Neural crest cell (in vitro differentiated cells): ENCODE measurements around the gene IPO13. TPM values are rescaled to one million over a fixed set of nuclear protein-coding genes. Genes with fewer than 3 reads are reported as not detected.
A peak's percentile ranks its signal among the peaks of the same experiment; 100 is the strongest.

Experiments used
- DNase-seq: peaks from one replicate; pipeline ENCODE4 v3.0.0; 2021; ENCODE audit warnings: low read depth, mixed read lengths, low spot score
- H3K27ac Mint-ChIP-seq: one replicate; pipeline ENCODE4 v1.8.0; 2021; ENCODE audit warnings: mild to moderate bottlenecking, mixed read lengths; ENCODE audit not compliant: unreplicated experiment
- H3K27me3 Mint-ChIP-seq: 2 replicates; pipeline ENCODE4 v1.8.0; 2021; ENCODE audit warnings: low read depth, mild to moderate bottlenecking, mixed read lengths
- H3K36me3 Mint-ChIP-seq: 2 replicates; pipeline ENCODE4 v1.8.0; 2021; ENCODE audit warnings: low read depth, mild to moderate bottlenecking, mixed read lengths
- H3K4me1 Mint-ChIP-seq: 2 replicates; pipeline ENCODE4 v1.8.0; 2021; ENCODE audit warnings: mixed read lengths
- H3K4me3 Mint-ChIP-seq: one replicate; pipeline ENCODE4 v1.8.0; 2021; ENCODE audit warnings: mild to moderate bottlenecking, mixed read lengths
- H3K9me3 Mint-ChIP-seq: 2 replicates; pipeline ENCODE4 v1.8.0; 2021; ENCODE audit warnings: mixed read lengths
- total RNA-seq: library from RNA; stranded (reverse); gene quantifications from 2 replicates; pipeline ENCODE4 v1.2.1, GENCODE V29; 2021
- TF ChIP-seq, protein P1 (sequence below): fragments of 200-600 bp; sonication (generic); conservative IDR thresholded peaks from 2 replicates; pipeline ENCODE4 v1.5.0; 2021; ENCODE audit warnings: antibody characterized with exemption, mild to moderate bottlenecking

Gene IPO13
- total RNA-seq, 1 donor from 2014 or later = 44.1 TPM

DNA sequence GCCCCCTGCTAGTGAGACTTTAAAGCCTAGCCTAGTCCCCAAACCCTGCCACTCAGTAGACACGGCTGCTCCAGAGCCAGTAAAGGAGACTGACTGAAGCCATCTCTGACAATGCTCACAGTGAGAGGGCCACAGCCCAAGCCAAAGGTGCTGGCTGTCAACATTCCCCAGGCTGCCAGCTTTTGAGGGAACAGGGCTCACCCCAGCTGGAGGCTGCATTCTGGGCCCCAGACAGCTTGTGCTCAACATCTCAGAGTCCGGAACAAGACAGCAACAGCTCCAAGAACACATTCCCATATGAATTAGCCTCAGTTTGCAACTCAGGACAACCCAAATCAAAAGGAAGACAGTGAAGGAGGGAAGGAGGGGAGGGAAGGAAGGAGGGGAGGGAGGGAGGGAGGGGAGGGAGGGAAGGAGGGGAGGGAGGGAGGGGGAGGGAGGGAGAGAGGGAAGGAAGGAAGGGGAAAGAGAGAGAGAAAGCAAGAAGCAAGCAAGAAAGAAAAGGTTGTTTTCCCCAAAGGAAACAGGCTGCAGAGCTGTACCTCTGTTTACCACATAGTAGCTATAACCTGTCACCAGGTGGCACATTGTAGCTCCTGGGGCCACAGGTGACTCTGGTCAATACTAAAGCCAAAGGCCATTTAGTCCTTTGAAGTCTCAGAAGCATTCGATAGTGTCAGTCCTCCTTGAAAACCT lies 7.7 kb upstream of the IPO13 start:
- TF ChIP-seq, protein P1, sequence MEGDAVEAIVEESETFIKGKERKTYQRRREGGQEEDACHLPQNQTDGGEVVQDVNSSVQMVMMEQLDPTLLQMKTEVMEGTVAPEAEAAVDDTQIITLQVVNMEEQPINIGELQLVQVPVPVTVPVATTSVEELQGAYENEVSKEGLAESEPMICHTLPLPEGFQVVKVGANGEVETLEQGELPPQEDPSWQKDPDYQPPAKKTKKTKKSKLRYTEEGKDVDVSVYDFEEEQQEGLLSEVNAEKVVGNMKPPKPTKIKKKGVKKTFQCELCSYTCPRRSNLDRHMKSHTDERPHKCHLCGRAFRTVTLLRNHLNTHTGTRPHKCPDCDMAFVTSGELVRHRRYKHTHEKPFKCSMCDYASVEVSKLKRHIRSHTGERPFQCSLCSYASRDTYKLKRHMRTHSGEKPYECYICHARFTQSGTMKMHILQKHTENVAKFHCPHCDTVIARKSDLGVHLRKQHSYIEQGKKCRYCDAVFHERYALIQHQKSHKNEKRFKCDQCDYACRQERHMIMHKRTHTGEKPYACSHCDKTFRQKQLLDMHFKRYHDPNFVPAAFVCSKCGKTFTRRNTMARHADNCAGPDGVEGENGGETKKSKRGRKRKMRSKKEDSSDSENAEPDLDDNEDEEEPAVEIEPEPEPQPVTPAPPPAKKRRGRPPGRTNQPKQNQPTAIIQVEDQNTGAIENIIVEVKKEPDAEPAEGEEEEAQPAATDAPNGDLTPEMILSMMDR = no peak
- Mint-ChIP-seq H3K36me3 (no peaks in the 10 kb centered on the region), H3K27me3 (peaks cover 40% of the 10 kb centered on the region), H3K4me3 (no peak overlapping the region), H3K4me1 (peaks cover 5% of the 10 kb centered on the region), H3K9me3 (no peaks in the 10 kb centered on the region), H3K27ac (no peak overlapping the region)
- no peak for DNase-seq

DNA sequence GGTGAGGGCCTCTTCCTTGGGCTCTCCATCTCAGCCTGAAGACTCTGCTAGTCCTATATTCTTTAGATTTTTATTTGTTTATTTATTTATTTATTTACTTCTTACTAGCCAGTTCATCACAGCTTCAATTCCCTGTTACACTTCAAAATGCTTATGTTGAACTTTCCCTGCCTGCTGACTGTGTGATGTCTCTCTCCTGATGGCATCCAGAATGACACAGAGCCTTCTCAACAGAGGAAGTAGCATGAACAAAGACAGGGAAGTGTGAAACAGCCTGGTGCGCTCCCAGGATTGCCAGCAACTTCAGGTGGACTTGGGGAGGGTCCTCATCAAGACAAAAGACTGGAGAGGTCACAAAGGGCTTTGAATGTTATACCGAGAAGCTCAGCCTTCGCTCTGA lies 4.3 kb upstream of the IPO13 start:
- H3K4me3 Mint-ChIP-seq = no peak overlapping the region
- no peak overlapping the region for H3K27ac Mint-ChIP-seq
- no peaks in the 10 kb centered on the region for H3K9me3 Mint-ChIP-seq
- peaks cover 17% of the 10 kb centered on the region for H3K27me3 Mint-ChIP-seq
- H3K4me1 Mint-ChIP-seq = peaks cover 9% of the 10 kb centered on the region
- DNase-seq = no peak
- TF ChIP-seq, protein P1 = no peak
- no peaks in the 10 kb centered on the region for H3K36me3 Mint-ChIP-seq

DNA sequence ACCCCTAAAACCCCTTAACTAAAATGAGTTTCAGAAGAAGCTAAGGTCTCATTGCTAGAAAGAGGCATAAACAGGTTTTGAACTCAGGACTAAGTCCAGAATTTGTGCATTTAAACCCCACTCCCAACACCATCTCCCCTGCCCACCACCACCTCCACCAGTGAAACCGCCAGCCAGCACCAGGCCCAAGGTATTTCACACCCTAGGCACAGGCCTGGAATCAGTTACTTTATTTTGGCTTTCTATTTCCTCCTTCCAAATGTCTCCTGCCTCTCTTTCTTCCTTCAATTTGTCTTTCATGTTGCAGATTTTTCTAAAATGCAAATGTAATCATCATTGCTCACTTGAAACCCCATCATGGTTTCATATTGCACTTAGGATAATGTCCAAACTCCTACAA lies 1.9 kb upstream of the IPO13 start:
- TF ChIP-seq, protein P1 = no peak
- H3K27me3 Mint-ChIP-seq = peaks cover 2% of the 10 kb centered on the region
- no peaks in the 10 kb centered on the region for H3K36me3 Mint-ChIP-seq
- no peak overlapping the region for H3K27ac Mint-ChIP-seq
- peaks cover 23% of the 10 kb centered on the region for H3K4me1 Mint-ChIP-seq
- DNase-seq = no peak
- H3K4me3 Mint-ChIP-seq = no peak overlapping the region
- H3K9me3 Mint-ChIP-seq = no peaks in the 10 kb centered on the region

DNA sequence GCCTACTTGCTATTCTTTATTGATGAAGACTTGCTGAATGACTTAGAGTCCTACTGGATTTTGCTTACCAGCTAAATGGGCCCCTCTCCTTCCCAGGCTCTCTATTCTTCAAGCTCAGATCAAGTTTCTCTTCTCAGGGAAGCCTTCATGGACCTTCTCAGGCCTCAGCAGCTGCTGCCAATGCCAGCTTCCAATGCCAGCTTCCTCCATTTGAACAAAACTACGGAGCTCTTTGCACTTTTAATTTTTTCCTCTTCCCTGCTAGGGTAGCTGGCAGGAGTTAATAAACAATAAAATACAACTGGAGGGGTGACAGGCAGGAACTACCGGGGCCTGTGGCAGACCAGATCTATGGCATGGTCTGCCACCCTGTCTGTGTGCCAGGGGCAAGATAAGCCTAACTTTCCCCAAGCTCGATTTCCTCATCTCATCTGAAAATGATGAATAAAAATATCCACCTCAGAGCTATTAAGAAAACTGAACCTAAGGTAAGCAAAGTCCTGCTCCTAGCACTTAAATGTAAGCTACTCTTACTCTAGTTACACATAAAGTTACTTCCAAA lies 995 bp upstream of the IPO13 start:
- TF ChIP-seq, protein P1 = no peak
- H3K4me1 Mint-ChIP-seq = peaks cover 29% of the 10 kb centered on the region

DNA sequence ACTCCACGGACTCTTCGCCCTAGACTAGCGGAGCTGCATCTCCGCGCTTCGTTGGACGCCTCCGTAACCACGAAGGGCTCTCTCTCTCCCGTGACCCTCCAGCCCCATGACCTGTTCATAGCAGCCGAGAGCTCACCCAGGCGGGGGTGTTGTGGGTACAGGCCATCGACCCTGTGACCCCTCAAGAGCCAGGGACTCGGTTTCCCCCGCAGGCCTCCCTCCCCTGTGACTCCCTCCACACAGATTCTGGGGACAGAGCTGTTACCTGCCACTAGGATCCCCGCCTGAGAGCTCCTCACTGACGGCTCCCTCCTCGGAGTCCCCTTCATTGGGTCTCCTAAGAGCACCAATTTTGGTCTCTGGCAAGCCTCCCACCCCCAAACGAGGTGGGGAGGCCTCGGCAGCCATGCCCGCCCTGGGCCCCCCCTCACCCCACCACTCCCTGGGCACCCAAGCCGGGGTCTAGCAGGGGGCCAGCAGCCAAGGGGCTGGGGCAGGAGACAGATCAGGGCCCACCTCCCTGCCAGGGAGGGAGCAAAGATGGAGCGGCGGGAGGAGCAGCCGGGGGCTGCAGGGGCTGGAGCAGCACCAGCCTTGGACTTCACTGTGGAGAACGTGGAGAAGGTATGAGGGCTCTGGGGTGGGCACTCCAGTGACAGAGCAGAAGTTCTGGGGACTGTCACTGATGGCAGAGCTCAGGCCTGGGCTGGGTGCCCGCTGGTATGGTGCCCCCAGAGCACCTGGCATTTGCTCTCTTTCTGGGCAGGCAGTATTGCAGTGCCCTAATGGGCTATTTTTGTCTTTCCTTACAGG lies 517 bp downstream of the IPO13 start:
- H3K4me1 Mint-ChIP-seq = peaks cover 33% of the 10 kb centered on the region
- no peaks in the 10 kb centered on the region for H3K9me3 Mint-ChIP-seq
- peak overlapping the region; percentile 86 for H3K4me3 Mint-ChIP-seq
- TF ChIP-seq, protein P1 = no peak
- H3K36me3 Mint-ChIP-seq = peaks cover 4% of the 10 kb centered on the region
- no peak for DNase-seq
- no peaks in the 10 kb centered on the region for H3K27me3 Mint-ChIP-seq
- peak overlapping the region; percentile 99 for H3K27ac Mint-ChIP-seq

More for the DNA sequence above, 995 bp upstream of the IPO13 start:
- H3K27ac Mint-ChIP-seq = no peak overlapping the region
- no peaks in the 10 kb centered on the region for H3K27me3 Mint-ChIP-seq
- H3K9me3 Mint-ChIP-seq = no peaks in the 10 kb centered on the region
- DNase-seq = no peak
- H3K36me3 Mint-ChIP-seq = peaks cover 4% of the 10 kb centered on the region
- peak overlapping the region; percentile 86 for H3K4me3 Mint-ChIP-seq
